ENCODE data around the gene POMC. TPM values are rescaled to one million over a fixed set of nuclear protein-coding genes. Genes with fewer than 3 reads are reported as not detected.

Gene POMC
- total RNA-seq, 2 experiments from 2014 or later: 4.5 TPM

DNA sequence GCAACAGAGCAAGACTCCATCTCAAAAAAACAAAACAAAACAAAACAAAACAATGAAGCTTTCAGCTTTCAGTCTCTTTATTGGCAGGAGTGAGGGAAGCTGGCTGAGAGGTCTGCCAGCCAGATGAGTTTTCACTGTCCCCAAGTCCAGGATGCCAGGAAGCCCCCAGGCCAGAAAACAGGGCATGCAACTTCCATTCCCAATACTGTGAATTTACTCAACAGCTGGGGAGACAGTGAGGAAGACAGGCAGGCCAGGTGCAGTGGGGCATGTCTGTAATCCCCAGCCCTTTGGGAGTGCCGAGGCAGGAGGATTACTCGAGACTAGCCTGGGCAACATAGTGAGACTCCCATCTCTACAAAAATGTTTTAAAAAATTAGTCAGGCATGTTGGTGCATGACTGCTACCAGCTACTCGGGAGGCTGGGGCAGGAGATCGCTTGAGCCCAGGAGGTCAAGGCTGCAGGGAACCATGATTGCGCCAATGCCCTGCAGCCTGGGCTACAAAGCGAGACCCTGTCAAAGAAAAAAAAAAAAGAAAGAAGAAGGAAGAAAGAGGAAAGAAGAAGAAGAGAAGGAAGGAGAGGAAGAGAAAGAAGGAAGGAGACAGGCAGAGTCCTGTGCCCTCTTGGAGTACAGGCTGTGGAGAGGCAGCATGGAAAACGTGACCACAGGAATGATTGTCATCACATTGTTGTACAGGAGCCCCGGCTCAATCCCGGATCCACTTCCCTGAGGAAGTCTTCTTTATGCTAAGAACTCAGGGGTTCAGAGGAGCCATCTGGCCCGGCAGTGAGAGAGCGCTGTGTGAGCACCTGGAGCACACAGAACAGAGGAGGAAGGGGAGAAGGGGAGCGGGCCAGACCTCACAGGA lies 29.2 kb upstream of the POMC start:
- POLR2A ChIA-PET: no interaction called here
- DNase-seq (no peak), ATAC-seq (ENCODE audit: poor library complexity) (no peak)
- Mint-ChIP-seq H3K36me3 (ENCODE audit: low read depth) (no peaks in the 10 kb centered on the region), H3K27ac (no peak overlapping the region), H3K27me3 (no peaks in the 10 kb centered on the region), H3K9me3 (no peaks in the 10 kb centered on the region), H3K4me1 (ENCODE audit: low read depth) (peaks cover 17% of the 10 kb centered on the region), H3K4me3 (no peak overlapping the region)
- CTCF ChIA-PET: interaction anchor here (1.2 kb wide), 2 partner anchors 31 to 222 kb away, joined by 4 read pairs; no protein-coding TSS in a partner anchor
- H3K27me3 ChIP-seq (ENCODE audit: control insufficient read depth in 1 of 2, insufficient read depth in 2 of 2, low read length in 2 of 2): no peaks in the 10 kb centered on the region
- H3K4me3 ChIP-seq (ENCODE audit: low read length): no peak overlapping the region
- H3K4me1 ChIP-seq (ENCODE audit: insufficient read depth, low read length): peaks cover 17% of the 10 kb centered on the region
- intact Hi-C loops (cut with DNase I, micrococcal nuclease): loop anchor here (2.0 to 5.0 kb wide), 5 partner anchors 31 to 787 kb away; no protein-coding TSS in a partner anchor
- H3K27ac ChIP-seq (ENCODE audit: low read depth in 1 of 2, low read length in 2 of 2): no peak overlapping the region
- H3K9me3 ChIP-seq (ENCODE audit: control insufficient read depth in 1 of 2, insufficient read depth in 1 of 2, low read length in 2 of 2): no peaks in the 10 kb centered on the region
- TF ChIP-seq, protein P1, sequence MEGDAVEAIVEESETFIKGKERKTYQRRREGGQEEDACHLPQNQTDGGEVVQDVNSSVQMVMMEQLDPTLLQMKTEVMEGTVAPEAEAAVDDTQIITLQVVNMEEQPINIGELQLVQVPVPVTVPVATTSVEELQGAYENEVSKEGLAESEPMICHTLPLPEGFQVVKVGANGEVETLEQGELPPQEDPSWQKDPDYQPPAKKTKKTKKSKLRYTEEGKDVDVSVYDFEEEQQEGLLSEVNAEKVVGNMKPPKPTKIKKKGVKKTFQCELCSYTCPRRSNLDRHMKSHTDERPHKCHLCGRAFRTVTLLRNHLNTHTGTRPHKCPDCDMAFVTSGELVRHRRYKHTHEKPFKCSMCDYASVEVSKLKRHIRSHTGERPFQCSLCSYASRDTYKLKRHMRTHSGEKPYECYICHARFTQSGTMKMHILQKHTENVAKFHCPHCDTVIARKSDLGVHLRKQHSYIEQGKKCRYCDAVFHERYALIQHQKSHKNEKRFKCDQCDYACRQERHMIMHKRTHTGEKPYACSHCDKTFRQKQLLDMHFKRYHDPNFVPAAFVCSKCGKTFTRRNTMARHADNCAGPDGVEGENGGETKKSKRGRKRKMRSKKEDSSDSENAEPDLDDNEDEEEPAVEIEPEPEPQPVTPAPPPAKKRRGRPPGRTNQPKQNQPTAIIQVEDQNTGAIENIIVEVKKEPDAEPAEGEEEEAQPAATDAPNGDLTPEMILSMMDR (IDR thresholded peaks at IDR 0.05): no peak
- H3K36me3 ChIP-seq (ENCODE audit: insufficient read depth, low read length): no peaks in the 10 kb centered on the region

DNA sequence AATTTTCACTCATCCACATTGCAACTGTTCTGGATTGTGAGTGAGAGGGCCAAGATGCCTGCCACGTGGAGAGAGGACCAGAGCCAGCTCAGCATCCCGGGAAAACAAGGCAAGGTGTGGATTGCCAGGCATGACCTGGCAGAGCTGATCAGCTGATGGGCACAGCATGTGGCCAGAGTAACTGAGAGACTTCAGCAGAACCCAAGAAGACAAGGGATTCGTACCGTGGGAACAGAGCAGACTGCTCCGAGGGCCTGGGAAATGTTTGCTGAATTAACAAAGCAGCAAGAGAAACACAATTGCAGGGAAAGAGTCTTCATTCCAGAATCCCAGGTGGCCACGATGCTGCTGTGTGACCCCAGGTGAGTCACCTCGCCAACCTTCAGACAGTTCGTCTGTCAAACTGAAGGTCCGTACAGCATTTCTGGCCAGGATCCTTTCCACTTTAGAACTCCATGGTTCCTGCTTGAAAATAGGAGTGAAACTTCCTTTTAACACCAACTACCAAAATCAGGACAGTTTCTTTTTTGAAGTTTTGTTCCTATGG lies 26.3 kb upstream of the POMC start:
- Histone ChIP-seq H3K36me3 (ENCODE audit: insufficient read depth, low read length) (no peaks in the 10 kb centered on the region), H3K4me1 (ENCODE audit: insufficient read depth, low read length) (peaks cover 6% of the 10 kb centered on the region), H3K4me3 (ENCODE audit: low read length) (no peak overlapping the region), H3K9me3 (ENCODE audit: control insufficient read depth in 1 of 2, insufficient read depth in 1 of 2, low read length in 2 of 2) (no peaks in the 10 kb centered on the region), H3K27ac (ENCODE audit: low read depth in 1 of 2, low read length in 2 of 2) (no peak overlapping the region), H3K27me3 (ENCODE audit: control insufficient read depth in 1 of 2, insufficient read depth in 2 of 2, low read length in 2 of 2) (no peaks in the 10 kb centered on the region)
- Mint-ChIP-seq H3K9me3 (no peaks in the 10 kb centered on the region), H3K36me3 (ENCODE audit: low read depth) (no peaks in the 10 kb centered on the region), H3K27ac (no peak overlapping the region), H3K4me3 (no peak overlapping the region), H3K27me3 (no peaks in the 10 kb centered on the region), H3K4me1 (ENCODE audit: low read depth) (peaks cover 8% of the 10 kb centered on the region)
- ChIA-PET CTCF (no interaction called here), POLR2A (no interaction called here)
- DNase-seq (no peak), ATAC-seq (ENCODE audit: poor library complexity) (no peak)
- intact Hi-C loops (cut with DNase I, micrococcal nuclease): loop anchor here in 1 of 2 experiments (5.0 kb wide), 1 partner anchor 782 kb away; no protein-coding TSS in a partner anchor
- TF ChIP-seq, protein P1 (IDR thresholded peaks at IDR 0.05): no peak

DNA sequence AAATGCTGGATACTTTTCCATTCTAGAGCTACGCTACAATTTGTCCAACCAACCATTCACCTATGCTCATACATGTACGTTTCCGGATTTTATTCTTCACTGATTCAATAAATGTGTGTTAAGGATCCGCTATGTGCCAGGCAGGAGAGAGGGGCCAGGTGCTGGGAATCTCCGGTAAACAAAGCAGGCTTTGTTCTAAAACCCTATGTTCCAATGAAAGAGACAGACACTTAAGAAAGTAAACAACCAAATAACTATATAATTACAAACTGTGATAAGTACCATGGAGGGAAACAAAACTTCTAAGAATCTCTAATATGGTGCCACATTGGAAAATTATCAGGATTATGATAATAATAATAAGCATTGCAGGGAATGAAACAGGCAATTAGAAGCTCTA lies 22.2 kb upstream of the POMC start:
- Mint-ChIP-seq H3K4me1 (ENCODE audit: low read depth) (no peaks in the 10 kb centered on the region), H3K9me3 (no peaks in the 10 kb centered on the region), H3K36me3 (ENCODE audit: low read depth) (no peaks in the 10 kb centered on the region), H3K27ac (no peak overlapping the region), H3K27me3 (no peaks in the 10 kb centered on the region), H3K4me3 (no peak overlapping the region)
- no peaks in the 10 kb centered on the region for H3K36me3 ChIP-seq (ENCODE audit: insufficient read depth, low read length)
- H3K4me1 ChIP-seq (ENCODE audit: insufficient read depth, low read length): no peaks in the 10 kb centered on the region
- ChIA-PET POLR2A (no interaction called here), CTCF (no interaction called here)
- TF ChIP-seq, protein P1 (IDR thresholded peaks at IDR 0.05): no peak
- no peak for ATAC-seq (ENCODE audit: poor library complexity)
- H3K9me3 ChIP-seq (ENCODE audit: control insufficient read depth in 1 of 2, insufficient read depth in 1 of 2, low read length in 2 of 2): no peaks in the 10 kb centered on the region
- intact Hi-C loops (cut with DNase I, micrococcal nuclease): no loop called here
- no peak overlapping the region for H3K27ac ChIP-seq (ENCODE audit: low read depth in 1 of 2, low read length in 2 of 2)
- no peaks in the 10 kb centered on the region for H3K27me3 ChIP-seq (ENCODE audit: control insufficient read depth in 1 of 2, insufficient read depth in 2 of 2, low read length in 2 of 2)
- H3K4me3 ChIP-seq (ENCODE audit: low read length): no peak overlapping the region
- no peak for DNase-seq

All from CD4-positive, alpha-beta T cell (primary cell).